WTC11 (cell line): ENCODE measurements around the gene MRFAP1.

ENCODE experiments used
- PRRX2 ChIP-seq: fragments of 250-450 bp; sonication (Bioruptor Pico); IDR thresholded peaks from 2 replicates; pipeline ENCODE4 v1.8.0; 2021; ENCODE audit warnings: mild to moderate bottlenecking
- ZNF281 ChIP-seq: sonication (generic); formaldehyde crosslinking; IDR thresholded peaks from 2 replicates; pipeline ENCODE4 v1.8.0; 2023; ENCODE audit warnings: mild to moderate bottlenecking, missing genetic modification reagents
- ZNF423 ChIP-seq: fragments of 250-450 bp; sonication (Bioruptor Pico); IDR thresholded peaks from 2 replicates; pipeline ENCODE4 v2.1.2; 2022; ENCODE audit warnings: mild to moderate bottlenecking, moderate library complexity
- TF ChIP-seq, protein P1 (sequence below): fragments of 200-600 bp; IDR thresholded peaks from 2 replicates; pipeline ENCODE4 v1.8.0; 2022; ENCODE audit warnings: antibody characterized with exemption

GRCh38 chr4:6644792-6645530 lies 4.5 kb downstream of the MRFAP1 start:
- no peak for TF ChIP-seq PRRX2 (CRISPR knock-in tag)
- TF ChIP-seq ZNF423 (CRISPR knock-in tag), result no peak
- TF ChIP-seq, protein P1, sequence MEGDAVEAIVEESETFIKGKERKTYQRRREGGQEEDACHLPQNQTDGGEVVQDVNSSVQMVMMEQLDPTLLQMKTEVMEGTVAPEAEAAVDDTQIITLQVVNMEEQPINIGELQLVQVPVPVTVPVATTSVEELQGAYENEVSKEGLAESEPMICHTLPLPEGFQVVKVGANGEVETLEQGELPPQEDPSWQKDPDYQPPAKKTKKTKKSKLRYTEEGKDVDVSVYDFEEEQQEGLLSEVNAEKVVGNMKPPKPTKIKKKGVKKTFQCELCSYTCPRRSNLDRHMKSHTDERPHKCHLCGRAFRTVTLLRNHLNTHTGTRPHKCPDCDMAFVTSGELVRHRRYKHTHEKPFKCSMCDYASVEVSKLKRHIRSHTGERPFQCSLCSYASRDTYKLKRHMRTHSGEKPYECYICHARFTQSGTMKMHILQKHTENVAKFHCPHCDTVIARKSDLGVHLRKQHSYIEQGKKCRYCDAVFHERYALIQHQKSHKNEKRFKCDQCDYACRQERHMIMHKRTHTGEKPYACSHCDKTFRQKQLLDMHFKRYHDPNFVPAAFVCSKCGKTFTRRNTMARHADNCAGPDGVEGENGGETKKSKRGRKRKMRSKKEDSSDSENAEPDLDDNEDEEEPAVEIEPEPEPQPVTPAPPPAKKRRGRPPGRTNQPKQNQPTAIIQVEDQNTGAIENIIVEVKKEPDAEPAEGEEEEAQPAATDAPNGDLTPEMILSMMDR, result no peak
- TF ChIP-seq ZNF281 (CRISPR knock-in tag), result no peak
